ENCODE results near the gene PDE8A. TPM values are rescaled to one million over a fixed set of nuclear protein-coding genes. Genes with fewer than 3 reads are reported as not detected.
A peak's percentile ranks its signal among the peaks of the same experiment; 100 is the strongest.

Gene PDE8A
- total RNA-seq, 1 donor from 2014 or later: 32.3 TPM

DNA sequence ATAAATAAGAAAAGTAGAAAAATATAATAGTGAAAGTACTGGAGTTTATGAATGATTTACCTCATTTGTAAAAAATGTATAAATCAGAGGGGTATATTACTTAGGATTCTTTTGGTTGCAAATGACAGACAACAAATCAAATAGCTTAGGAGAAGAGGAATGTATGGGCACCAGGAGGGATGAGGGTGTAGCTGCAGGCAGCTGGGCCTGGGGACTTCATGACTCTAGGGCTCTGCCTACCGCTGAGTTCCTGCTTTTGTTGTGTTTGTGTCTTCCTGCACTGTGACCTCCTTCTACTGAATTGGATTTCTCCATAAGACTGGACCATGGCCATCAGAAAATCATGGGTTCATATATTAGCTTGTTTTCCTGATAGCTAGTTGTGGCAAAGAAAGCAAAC lies 27.9 kb upstream of the PDE8A start:
- ATAC-seq (ENCODE audit: low read depth) (no peak), DNase-seq (no peak)
- Mint-ChIP-seq H3K27me3 (peaks cover 11% of the 10 kb centered on the region), H3K4me1 (peaks cover 7% of the 10 kb centered on the region), H3K4me3 (no peak overlapping the region), H3K36me3 (ENCODE audit: low read depth) (no peaks in the 10 kb centered on the region), H3K27ac (no peak overlapping the region), H3K9me3 (no peaks in the 10 kb centered on the region)
- ChIA-PET CTCF (interaction anchor here (0.9 to 1.2 kb wide), 2 partner anchors 26 to 90 kb away, joined by 3 to 7 read pairs; no protein-coding TSS in a partner anchor), POLR2A (no interaction called here)
- TF ChIP-seq, protein P1, sequence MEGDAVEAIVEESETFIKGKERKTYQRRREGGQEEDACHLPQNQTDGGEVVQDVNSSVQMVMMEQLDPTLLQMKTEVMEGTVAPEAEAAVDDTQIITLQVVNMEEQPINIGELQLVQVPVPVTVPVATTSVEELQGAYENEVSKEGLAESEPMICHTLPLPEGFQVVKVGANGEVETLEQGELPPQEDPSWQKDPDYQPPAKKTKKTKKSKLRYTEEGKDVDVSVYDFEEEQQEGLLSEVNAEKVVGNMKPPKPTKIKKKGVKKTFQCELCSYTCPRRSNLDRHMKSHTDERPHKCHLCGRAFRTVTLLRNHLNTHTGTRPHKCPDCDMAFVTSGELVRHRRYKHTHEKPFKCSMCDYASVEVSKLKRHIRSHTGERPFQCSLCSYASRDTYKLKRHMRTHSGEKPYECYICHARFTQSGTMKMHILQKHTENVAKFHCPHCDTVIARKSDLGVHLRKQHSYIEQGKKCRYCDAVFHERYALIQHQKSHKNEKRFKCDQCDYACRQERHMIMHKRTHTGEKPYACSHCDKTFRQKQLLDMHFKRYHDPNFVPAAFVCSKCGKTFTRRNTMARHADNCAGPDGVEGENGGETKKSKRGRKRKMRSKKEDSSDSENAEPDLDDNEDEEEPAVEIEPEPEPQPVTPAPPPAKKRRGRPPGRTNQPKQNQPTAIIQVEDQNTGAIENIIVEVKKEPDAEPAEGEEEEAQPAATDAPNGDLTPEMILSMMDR (IDR thresholded peaks at IDR 0.05): no peak
- intact Hi-C loops (cut with micrococcal nuclease): no loop called here

DNA sequence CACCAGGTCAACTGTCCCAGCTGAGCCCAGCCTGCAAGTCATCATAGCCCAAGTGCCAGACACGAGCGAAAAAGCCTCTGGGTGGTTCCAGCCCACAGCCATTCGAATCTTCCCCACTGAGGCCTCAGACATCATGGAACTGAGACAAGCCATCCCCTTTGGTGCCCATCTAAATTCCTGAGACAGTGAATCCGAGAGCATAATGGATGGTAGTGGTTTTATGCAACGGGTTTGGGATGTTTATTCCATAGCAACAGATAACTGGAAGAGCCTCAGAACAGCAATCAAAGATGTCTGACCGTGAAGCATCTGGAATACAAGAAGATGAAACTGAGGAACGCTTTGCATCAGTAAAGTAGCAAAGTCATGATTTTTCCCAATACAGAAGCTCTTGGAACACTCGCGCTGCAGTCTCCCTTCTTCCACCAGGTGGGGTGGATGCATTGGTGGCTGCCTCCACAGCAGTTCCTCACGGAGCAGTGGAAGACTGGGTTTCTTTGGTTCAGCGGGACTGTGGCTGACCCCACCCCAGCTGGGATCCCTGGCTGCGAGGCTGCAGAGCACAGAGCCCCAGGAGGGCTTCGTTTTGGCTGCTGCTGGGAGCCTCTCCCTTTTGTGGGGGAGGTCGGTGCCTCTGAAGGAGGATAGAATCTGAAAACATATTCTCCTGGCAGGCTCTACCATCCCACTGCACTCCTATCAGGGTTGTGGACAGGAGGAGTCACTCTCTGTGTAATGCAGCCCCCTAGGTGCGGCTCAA lies 26.4 kb upstream of the PDE8A start:
- intact Hi-C loops (cut with micrococcal nuclease): loop anchor here (1.0 to 5.0 kb wide), 3 partner anchors 55 to 212 kb away; no protein-coding TSS in a partner anchor
- DNase-seq (no peak), ATAC-seq (ENCODE audit: low read depth) (peak; percentile 42)
- Mint-ChIP-seq H3K9me3 (no peaks in the 10 kb centered on the region), H3K4me3 (no peak overlapping the region), H3K36me3 (ENCODE audit: low read depth) (no peaks in the 10 kb centered on the region), H3K27ac (no peak overlapping the region), H3K4me1 (peaks cover 13% of the 10 kb centered on the region), H3K27me3 (peaks cover 15% of the 10 kb centered on the region)
- POLR2A ChIA-PET: interaction anchor here (0.9 kb wide), 1 partner anchor 26 kb away, joined by 4 read pairs; no protein-coding TSS in a partner anchor
- TF ChIP-seq, protein P1 (IDR thresholded peaks at IDR 0.05): no peak
- CTCF ChIA-PET: interaction anchor here (0.9 to 4.4 kb wide), 6 partner anchors 27 to 214 kb away, joined by 3 to 41 read pairs (median 4); no protein-coding TSS in a partner anchor

DNA sequence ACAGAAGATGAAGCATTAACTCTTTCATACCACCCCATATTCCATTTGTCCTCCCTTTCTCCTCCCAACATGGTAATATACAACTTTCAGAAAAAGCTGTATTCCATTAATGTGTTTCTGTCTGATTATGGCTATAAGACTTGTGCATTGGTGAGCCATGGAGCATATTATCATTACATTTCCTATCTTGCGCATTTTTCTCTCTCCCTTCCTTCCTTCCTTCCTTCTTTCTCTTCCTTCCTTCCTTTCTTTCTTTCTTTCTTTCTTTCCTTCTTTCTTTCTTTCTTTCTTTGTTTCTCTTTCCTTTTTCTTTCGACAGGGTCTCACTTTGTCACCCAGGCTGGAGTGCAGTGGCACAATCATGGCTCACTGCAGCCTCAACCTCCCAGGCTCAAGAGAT lies 25.5 kb upstream of the PDE8A start:
- TF ChIP-seq, protein P1 (IDR thresholded peaks at IDR 0.05): no peak
- Mint-ChIP-seq H3K9me3 (no peaks in the 10 kb centered on the region), H3K36me3 (ENCODE audit: low read depth) (no peaks in the 10 kb centered on the region), H3K4me1 (peaks cover 13% of the 10 kb centered on the region), H3K27me3 (peaks cover 15% of the 10 kb centered on the region), H3K27ac (no peak overlapping the region), H3K4me3 (no peak overlapping the region)
- intact Hi-C loops (cut with micrococcal nuclease): loop anchor here (5.0 kb wide), 1 partner anchor 211 kb away; no protein-coding TSS in a partner anchor
- DNase-seq: no peak
- ATAC-seq (ENCODE audit: low read depth): no peak
- CTCF ChIA-PET: interaction anchor here (1.4 to 4.4 kb wide), 2 partner anchors 28 to 89 kb away, joined by 3 to 41 read pairs; no protein-coding TSS in a partner anchor
- POLR2A ChIA-PET: interaction anchor here (0.8 kb wide), 1 partner anchor 88 kb away, joined by 5 read pairs; no protein-coding TSS in a partner anchor

DNA sequence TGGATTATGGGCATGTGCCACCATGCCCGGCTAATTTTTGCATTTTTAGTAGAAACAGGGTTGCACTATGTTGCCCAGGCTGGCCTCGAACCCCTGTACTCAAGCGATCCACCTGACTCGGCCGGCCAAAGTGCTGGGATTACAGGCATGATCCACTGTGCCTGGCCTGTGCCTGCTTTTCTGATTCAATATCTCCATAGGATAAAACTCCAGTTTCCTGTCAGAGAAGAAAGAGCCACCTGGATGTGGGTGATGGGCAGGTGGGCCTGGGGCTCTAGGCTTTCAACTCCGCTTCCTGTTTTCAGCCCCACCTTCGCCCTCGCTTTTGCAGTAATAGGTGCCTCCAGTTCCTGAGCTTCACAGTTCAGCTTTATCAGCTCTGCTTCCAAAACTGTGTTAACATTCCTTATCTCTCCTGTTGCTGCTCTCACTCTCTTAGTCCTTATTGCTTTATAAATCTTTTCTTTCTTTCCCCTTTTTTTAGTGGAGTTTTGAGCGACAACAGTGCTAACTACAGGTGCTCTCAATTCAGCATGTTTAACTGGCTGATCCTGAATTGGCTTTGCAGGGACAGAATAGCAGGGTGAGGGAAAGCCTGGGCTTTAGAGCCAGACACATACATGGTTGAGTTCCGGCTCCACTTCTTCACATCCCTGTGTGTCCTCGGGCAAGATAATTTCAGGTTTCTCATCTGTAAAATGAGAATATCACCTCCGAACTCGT lies 21.1 kb upstream of the PDE8A start:
- CTCF ChIA-PET: no interaction called here
- POLR2A ChIA-PET: no interaction called here
- TF ChIP-seq, protein P1 (IDR thresholded peaks at IDR 0.05): no peak

DNA sequence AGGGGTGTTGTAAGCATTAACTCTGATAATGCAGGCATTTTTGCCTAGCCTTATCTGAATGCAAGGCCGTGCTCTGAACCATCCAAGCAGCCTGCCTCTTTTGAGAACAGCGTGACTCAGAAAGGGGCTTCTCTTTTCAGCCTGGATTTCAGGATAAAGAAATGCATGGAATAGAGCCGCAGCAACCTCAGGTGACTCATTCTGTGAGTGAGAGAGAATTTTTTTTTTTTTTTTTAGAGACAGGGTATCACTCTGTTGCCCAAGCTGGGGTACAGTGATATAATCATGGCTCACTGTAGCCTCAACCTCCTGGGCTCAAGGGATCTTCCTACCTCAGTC lies 20.6 kb upstream of the PDE8A start:
- ATAC-seq (ENCODE audit: low read depth): no peak

More for the DNA sequence above, 21.1 kb upstream of the PDE8A start:
- no peak for ATAC-seq (ENCODE audit: low read depth)
- Mint-ChIP-seq H3K27me3 (peaks cover 19% of the 10 kb centered on the region), H3K4me3 (no peak overlapping the region), H3K4me1 (peaks cover 11% of the 10 kb centered on the region), H3K27ac (no peak overlapping the region), H3K36me3 (ENCODE audit: low read depth) (no peaks in the 10 kb centered on the region), H3K9me3 (peaks cover 2% of the 10 kb centered on the region)
- intact Hi-C loops (cut with micrococcal nuclease): no loop called here
- DNase-seq: no peak

More for the DNA sequence above, 20.6 kb upstream of the PDE8A start:
- H3K4me3 Mint-ChIP-seq: no peak overlapping the region
- peaks cover 19% of the 10 kb centered on the region for H3K27me3 Mint-ChIP-seq
- H3K27ac Mint-ChIP-seq: no peak overlapping the region
- peaks cover 2% of the 10 kb centered on the region for H3K9me3 Mint-ChIP-seq
- POLR2A ChIA-PET: no interaction called here
- no peak for DNase-seq
- CTCF ChIA-PET: no interaction called here
- TF ChIP-seq, protein P1 (IDR thresholded peaks at IDR 0.05): no peak
- H3K4me1 Mint-ChIP-seq: peaks cover 6% of the 10 kb centered on the region
- intact Hi-C loops (cut with micrococcal nuclease): no loop called here
- H3K36me3 Mint-ChIP-seq (ENCODE audit: low read depth): no peaks in the 10 kb centered on the region

Data from activated B cell treated with CpG ODN at 0.5 μM for 24 hours (primary cell).